ENCODE results near the gene TSHZ1.

DNA sequence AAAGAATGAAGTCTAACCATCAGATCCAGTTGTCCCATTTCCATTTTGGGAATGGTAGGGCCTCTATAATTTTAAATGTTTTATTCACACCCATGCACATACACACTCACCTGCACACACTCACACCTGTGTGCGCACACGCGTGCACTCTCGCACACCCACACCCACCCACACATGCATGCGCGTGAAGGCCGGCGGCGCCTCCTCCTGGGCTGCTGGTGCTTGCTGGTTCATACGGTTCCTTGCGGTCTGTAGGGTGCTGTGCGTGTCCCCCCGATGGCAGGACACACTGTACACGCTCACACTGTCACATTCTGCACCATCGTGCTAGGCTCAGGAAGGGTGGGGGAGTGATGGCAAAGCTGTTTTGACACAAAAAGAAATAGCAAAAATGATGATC is 63.2 kb downstream of the TSHZ1 start:
- TF ChIP-seq EZH2 (IDR thresholded peaks at IDR 0.05; ENCODE audit: low read depth) = no peak
- TF ChIP-seq, protein P1, sequence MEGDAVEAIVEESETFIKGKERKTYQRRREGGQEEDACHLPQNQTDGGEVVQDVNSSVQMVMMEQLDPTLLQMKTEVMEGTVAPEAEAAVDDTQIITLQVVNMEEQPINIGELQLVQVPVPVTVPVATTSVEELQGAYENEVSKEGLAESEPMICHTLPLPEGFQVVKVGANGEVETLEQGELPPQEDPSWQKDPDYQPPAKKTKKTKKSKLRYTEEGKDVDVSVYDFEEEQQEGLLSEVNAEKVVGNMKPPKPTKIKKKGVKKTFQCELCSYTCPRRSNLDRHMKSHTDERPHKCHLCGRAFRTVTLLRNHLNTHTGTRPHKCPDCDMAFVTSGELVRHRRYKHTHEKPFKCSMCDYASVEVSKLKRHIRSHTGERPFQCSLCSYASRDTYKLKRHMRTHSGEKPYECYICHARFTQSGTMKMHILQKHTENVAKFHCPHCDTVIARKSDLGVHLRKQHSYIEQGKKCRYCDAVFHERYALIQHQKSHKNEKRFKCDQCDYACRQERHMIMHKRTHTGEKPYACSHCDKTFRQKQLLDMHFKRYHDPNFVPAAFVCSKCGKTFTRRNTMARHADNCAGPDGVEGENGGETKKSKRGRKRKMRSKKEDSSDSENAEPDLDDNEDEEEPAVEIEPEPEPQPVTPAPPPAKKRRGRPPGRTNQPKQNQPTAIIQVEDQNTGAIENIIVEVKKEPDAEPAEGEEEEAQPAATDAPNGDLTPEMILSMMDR (conservative IDR thresholded peaks at IDR 0.05) = no peak

All from PC-9 (cell line).